GM12878 (cell line): ENCODE data around the gene ITIH5. TPM values are rescaled to one million over a fixed set of nuclear protein-coding genes. Genes with fewer than 3 reads are reported as not detected.
A peak's percentile ranks its signal among the peaks of the same experiment; 100 is the strongest.

ENCODE experiments used
- ATAC-seq: fragments of 200-7000 bp; cut with Tn5 transposase; 3 replicates; pipeline ENCODE4 v1.9.1; 2020; ENCODE audit warnings: mild to moderate bottlenecking, moderate library complexity
- Bru-seq: library from RNA; stranded (reverse); fragments of 400-500 nt; gene quantifications from one replicate; lab custom pipeline; 2021; lab: Mats Ljungman, UMichigan
- BruChase-seq, 2 experiments: library from RNA; stranded (reverse); fragments of 400-500 nt; gene quantifications; one replicate each; lab custom pipeline; 2021; lab: Mats Ljungman, UMichigan
- BruUV-seq: library from RNA; stranded (reverse); fragments of 400-500 nt; replicated peaks from 2 replicates; lab custom pipeline; 2021; lab: Mats Ljungman, UMichigan
- CTCF ChIA-PET: fragments of 300-600 bp; sonication (Branson Sonifier 250); formaldehyde crosslinking; extraction: SDS; loops from one replicate; lab custom pipeline; 2021; ENCODE audit warnings: inconsistent platforms; lab: Yijun Ruan, JAX
- POLR2A ChIA-PET: fragments of 350-600 bp; formaldehyde crosslinking; extraction: SDS; loops from one replicate; lab custom pipeline; 2021; ENCODE audit warnings: inconsistent platforms; lab: Charles Lee
- RAD21 ChIA-PET: fragments of 300-600 bp; sonication (Branson Sonifier 250); formaldehyde crosslinking; loops from one replicate; lab custom pipeline; 2023; ENCODE audit warnings: antibody characterized with exemption; ENCODE audit not compliant: unreplicated experiment; lab: Charles Lee
- SMC1A ChIA-PET: fragments of 300-600 bp; sonication (Branson Sonifier 250); formaldehyde crosslinking; loops from one replicate; lab custom pipeline; 2023; ENCODE audit not compliant: unreplicated experiment, uncharacterized antibody; lab: Charles Lee
- DNase-seq: peaks from one replicate; pipeline ENCODE4 v3.0.0-alpha.2; 2011; ENCODE audit warnings: low read depth, low spot score
- FAIRE-seq: peaks from 3 replicates; lab custom pipeline; 2011; peaks lifted over from hg19 to GRCh38; lab: Jason Lieb, UNC
- H2AFZ ChIP-seq: 2 replicates; pipeline ENCODE4 v1.6.0; 2011; ENCODE audit warnings: low read depth, low read length, control low read depth; ENCODE audit not compliant: control insufficient read depth
- H3K27ac ChIP-seq: 2 replicates; pipeline ENCODE4 v1.5.1; 2011; ENCODE audit warnings: control low read depth; ENCODE audit not compliant: control insufficient read depth, insufficient read depth
- H3K27me3 ChIP-seq, 2 experiments: replicated peaks in 1 of 2; 2 replicates each; pipeline versions ENCODE4 v1.6.0 to v1.6.1; 2011; ENCODE audit warnings: low read length in 1 of 2; ENCODE audit not compliant: control insufficient read depth in 2 of 2, insufficient read depth in 2 of 2
- H3K36me3 ChIP-seq, 2 experiments: 2 replicates each; pipeline ENCODE4 v1.5.1; 2011; ENCODE audit warnings: low read length in 1 of 2; ENCODE audit not compliant: control insufficient read depth in 2 of 2, insufficient read depth in 2 of 2
- H3K4me1 ChIP-seq: 2 replicates; pipeline ENCODE4 v1.6.1; 2011; ENCODE audit warnings: mild to moderate bottlenecking, low read length, moderate library complexity, mixed read lengths; ENCODE audit not compliant: control insufficient read depth, insufficient read depth
- H3K4me2 ChIP-seq: 2 replicates; pipeline ENCODE4 v1.6.0; 2011; ENCODE audit warnings: control low read depth; ENCODE audit not compliant: control insufficient read depth, insufficient read depth
- H3K4me3 ChIP-seq: fragments of 200-600 bp; sonication (generic); 2 replicates; pipeline ENCODE4 v1.5.1; 2016
- H3K79me2 ChIP-seq: 2 replicates; pipeline ENCODE4 v1.6.0; 2011; ENCODE audit warnings: low read length; ENCODE audit not compliant: control insufficient read depth, insufficient read depth
- H3K9ac ChIP-seq: 2 replicates; pipeline ENCODE4 v1.8.0; 2011; ENCODE audit warnings: low read length, control low read depth, mixed read lengths; ENCODE audit not compliant: control insufficient read depth, insufficient read depth
- H3K9me3 ChIP-seq: replicated peaks from 3 replicates; pipeline ENCODE4 v1.5.1; 2011; ENCODE audit warnings: mild to moderate bottlenecking, low read length; ENCODE audit not compliant: control insufficient read depth, insufficient read depth
- H4K20me1 ChIP-seq: 2 replicates; pipeline ENCODE4 v1.6.0; 2011; ENCODE audit not compliant: control insufficient read depth, insufficient read depth
- BCL11A ChIP-seq: IDR thresholded peaks from 2 replicates; pipeline ENCODE4 v1.6.1; 2011; ENCODE audit warnings: low read depth, low read length
- CEBPB ChIP-seq, 2 experiments: fragments of 150-350 bp in 1 of 2; IDR thresholded peaks; 2 replicates each; pipeline ENCODE4 v1.6.1; 2012 to 2014; ENCODE audit warnings: low read depth in 2 of 2, low read length in 2 of 2, borderline replicate concordance in 1 of 2, inconsistent platforms in 1 of 2
- CEBPZ ChIP-seq: fragments of 150-350 bp; IDR thresholded peaks from 2 replicates; pipeline ENCODE4 v1.6.1; 2016; ENCODE audit warnings: low read depth, low read length
- EP300 ChIP-seq, 2 experiments: fragments of 150-350 bp in 1 of 2; IDR thresholded peaks; 2 replicates each; pipeline ENCODE4 v1.6.1; 2011 to 2012; ENCODE audit warnings: low read depth in 2 of 2, low read length in 2 of 2, borderline replicate concordance in 1 of 2, improper control_type of control experiment in 1 of 2, inconsistent platforms in 1 of 2; ENCODE audit not compliant: control insufficient read depth in 1 of 2
- FOS ChIP-seq: IDR thresholded peaks from 3 replicates; pipeline ENCODE4 v1.6.1; 2011; ENCODE audit warnings: borderline replicate concordance; ENCODE audit not compliant: insufficient read length; ENCODE audit errors: extremely low read depth
- FOXK2 ChIP-seq: fragments of 450-650 bp; IDR thresholded peaks from 2 replicates; pipeline ENCODE4 v1.6.1; 2017; ENCODE audit warnings: mild to moderate bottlenecking, moderate library complexity
- JUNB ChIP-seq: IDR thresholded peaks from 2 replicates; pipeline ENCODE4 v1.6.1; 2016; ENCODE audit warnings: antibody characterized with exemption, mild to moderate bottlenecking
- JUND ChIP-seq: IDR thresholded peaks from 2 replicates; pipeline ENCODE4 v1.6.1; 2012; ENCODE audit warnings: low read depth, mild to moderate bottlenecking, low read length, improper control_type of control experiment, moderate library complexity
- KAT2A ChIP-seq: conservative IDR thresholded peaks from 2 replicates; pipeline ENCODE4 v1.6.1; 2011; ENCODE audit warnings: low read depth, low read length; ENCODE audit not compliant: control insufficient read depth
- MEF2B ChIP-seq: fragments of 450-650 bp; IDR thresholded peaks from 2 replicates; pipeline ENCODE4 v1.6.1; 2018; ENCODE audit warnings: mild to moderate bottlenecking, moderate library complexity; ENCODE audit not compliant: partially characterized antibody, poor library complexity, severe bottlenecking
- NBN ChIP-seq: fragments of 450-650 bp; IDR thresholded peaks from 2 replicates; pipeline ENCODE4 v1.6.1; 2016
- NRF1 ChIP-seq: conservative IDR thresholded peaks from 2 replicates; pipeline ENCODE4 v1.6.1; 2011; ENCODE audit warnings: mild to moderate bottlenecking, low read depth, low read length, improper control_type of control experiment
- POLR2A ChIP-seq: IDR thresholded peaks from 2 replicates; pipeline ENCODE4 v1.6.1; 2011; ENCODE audit warnings: low read depth, mild to moderate bottlenecking, low read length
- RB1 ChIP-seq: fragments of 450-650 bp; formaldehyde crosslinking; IDR thresholded peaks from 2 replicates; pipeline ENCODE4 v1.6.1; 2017; ENCODE audit warnings: mild to moderate bottlenecking, borderline replicate concordance
- RBBP5 ChIP-seq: fragments of 200-600 bp; sonication (generic); conservative IDR thresholded peaks from 2 replicates; pipeline ENCODE4 v1.6.1; 2016
- RCOR1 ChIP-seq: conservative IDR thresholded peaks from 2 replicates; pipeline ENCODE4 v1.6.1; 2012; ENCODE audit warnings: low read depth, low read length, improper control_type of control experiment
- TCF7 ChIP-seq: IDR thresholded peaks from 2 replicates; pipeline ENCODE4 v1.6.1; 2014; ENCODE audit warnings: antibody characterized with exemption, borderline replicate concordance
- ZNF207 ChIP-seq: fragments of 450-650 bp; IDR thresholded peaks from 2 replicates; pipeline ENCODE4 v1.6.1; 2014; ENCODE audit warnings: antibody characterized with exemption, mild to moderate bottlenecking, borderline replicate concordance
- ZZZ3 ChIP-seq: IDR thresholded peaks from 2 replicates; pipeline ENCODE4 v1.6.1; 2011; ENCODE audit warnings: low read depth; ENCODE audit not compliant: control insufficient read depth, insufficient read length
- WGBS: methylation state at CpG from one replicate; pipeline ENCODE4 v1.1.6; 2016; ENCODE audit warnings: low lambda C conversion rate; ENCODE audit not compliant: insufficient replicate concordance, insufficient coverage; ENCODE audit errors: missing lambda C conversion rate; 5-methylcytosine and 5-hydroxymethylcytosine counted together
- in situ Hi-C: fragments of 300-500 bp; cut with MboI; formaldehyde crosslinking; loops from 9 replicates; pipeline ENCODE4 v1.14.3; 2018; ENCODE audit warnings: mixed read lengths
- intact Hi-C: fragments of 100-400 bp; cut with micrococcal nuclease; formaldehyde crosslinking; loops from one replicate; pipeline ENCODE4 v1.14.2; 2022; ENCODE audit not compliant: unreplicated experiment
- long read RNA-seq, 2 experiments: library from polyadenylated mRNA; unstranded; transcript quantifications; one replicate each; pipeline ENCODE4 v2.0.0, GENCODE V29; 2019 to 2020
- polyA minus RNA-seq, 3 experiments: library from RNA; depleted of rRNA, polyadenylated mRNA; stranded (reverse); fragments of >200 nt; gene quantifications; 2 replicates each; pipeline ENCODE4 v1.2.3, GENCODE V29; 2011
- polyA plus RNA-seq, 11 experiments: library from polyadenylated mRNA; depleted of rRNA in 4 of 11; unstranded in 6 of 11; stranded (reverse) in 5 of 11; fragments of >200 nt; fragmentation: Nextera tagmentation in 4 of 11; fragmentation: Illumina TruSeq in 1 of 11; extraction: Ambion mirVana in 4 of 11; extraction: Trizol in 1 of 11; gene quantifications; 1 replicate in 1 of 11; 2 replicates in 10 of 11; pipeline versions ENCODE4 v1.2.1 to v1.2.3, GENCODE V29; 2011 to 2016; ENCODE audit warnings: inconsistent platforms in 2 of 11, missing spikeins in 2 of 11, low read depth in 1 of 11
- total RNA-seq, 4 experiments: library from RNA; depleted of rRNA in 3 of 4; stranded (reverse); fragments of >200 nt in 3 of 4; fragmentation: Illumina TruSeq in 1 of 4; extraction: Trizol in 1 of 4; gene quantifications; 2 replicates each; pipeline versions ENCODE4 v1.2.1 to v1.2.3, GENCODE V29; 2013 to 2021

The ITIH5 gene
- total RNA-seq (2013; cell fraction: nucleolus; rRNA removed): 0.63 and 1.2 TPM in 2 replicates
- total RNA-seq (2014; rRNA removed) (0.11 TPM in 1 of 2 replicates, not detected in the other), total RNA-seq (2014; rRNA removed; fragmentation: Illumina TruSeq; extraction: Trizol) (not detected in 2 replicates), total RNA-seq (2021) (0.05 and 0.21 TPM in 2 replicates), polyA plus RNA-seq (2011; rRNA removed) (0.32 and 0.43 TPM in 2 replicates), polyA plus RNA-seq (2014; fragmentation: Illumina TruSeq; extraction: Trizol) (not detected in 2 replicates), polyA plus RNA-seq (2014; fragmentation: Nextera tagmentation; extraction: Ambion mirVana) (not detected), polyA plus RNA-seq (2014; rRNA removed) (not detected in 2 replicates), polyA plus RNA-seq (2016; fragmentation: Nextera tagmentation; extraction: Ambion mirVana) (under 1 TPM in 1 of 2 experiments, not detected in 1; 0.14 TPM), polyA minus RNA-seq (2011; rRNA and poly(A)+ RNA removed) (0.22 and 0.31 TPM in 2 replicates), Bru-seq, nascent RNA (percentile 21 among the genes with signal in this experiment), BruChase-seq, experiment 1, labeled RNA remaining after a 6-hour chase (percentile 24 among the genes with signal in this experiment), BruChase-seq, experiment 2, labeled RNA remaining after a 2-hour chase (percentile 25 among the genes with signal in this experiment)
- not detected for polyA plus RNA-seq (2011; ENCODE audit: low read depth)
- 0.23 and 0.37 TPM in 2 replicates for polyA plus RNA-seq (2011; cell fraction: cytosol; rRNA removed)
- 0.45 and 0.79 TPM in 2 replicates for polyA plus RNA-seq (2011; cell fraction: nucleus; rRNA removed)
- polyA plus RNA-seq (2012): 0.07 and 0.16 TPM in 2 replicates
- not detected in 2 replicates for polyA minus RNA-seq (2011; cell fraction: cytosol; rRNA and poly(A)+ RNA removed)
- 0.10 and 0.73 TPM in 2 replicates for polyA minus RNA-seq (2011; cell fraction: nucleus; rRNA and poly(A)+ RNA removed)
- long read RNA-seq, experiment 1: 0 reads
- long read RNA-seq, experiment 2, partial matches to known transcripts: 0 of 1 reads
- long read RNA-seq, experiment 2, other reads (novel, unspliced or antisense): 1 of 1 reads

GRCh38 chr10:7666253-7667023, at the start of gene ITIH5:
ITIH5 (minus strand) TSS chr10:7666966; CDS start chr10:7666892, 74 bp downstream.
- H3K79me2 ChIP-seq: no peaks in the 10 kb centered on the region
- intact Hi-C loops (no loop called here), in situ Hi-C loops (no loop called here)
- H3K9ac ChIP-seq: no peak within 1 kb of the TSS
- 22% methylated on average over 26 of the region's 54 CpGs for WGBS
- TF ChIP-seq ZZZ3: no peak
- no peak for TF ChIP-seq FOXK2
- TF ChIP-seq KAT2A: no peak
- TF ChIP-seq NRF1: no peak
- TF ChIP-seq RB1: no peak
- TF ChIP-seq TCF7: no peak
- TF ChIP-seq MEF2B: no peak
- no peak for TF ChIP-seq NBN
- no peak for TF ChIP-seq RBBP5
- TF ChIP-seq JUNB: no peak
- TF ChIP-seq FOS: no peak
- TF ChIP-seq RCOR1: no peak
- TF ChIP-seq JUND: no peak
- TF ChIP-seq BCL11A: no peak
- no peak for TF ChIP-seq POLR2A
- TF ChIP-seq CEBPZ: no peak
- no peak for TF ChIP-seq EP300 (IDR thresholded peaks at IDR 0.05; ENCODE audit: borderline replicate concordance in 1 of 2, control insufficient read depth in 1 of 2, low read depth in 2 of 2, low read length in 2 of 2)
- no peak for TF ChIP-seq ZNF207
- TF ChIP-seq CEBPB (IDR thresholded peaks at IDR 0.05; ENCODE audit: borderline replicate concordance in 1 of 2, low read depth in 2 of 2, low read length in 2 of 2): no peak
- RAD21 ChIA-PET: no interaction called here
- no peaks in the 10 kb centered on the region for H3K4me1 ChIP-seq
- no peak within 1 kb of the TSS; the same call in 1 of the 2 replicates for H3K4me2 ChIP-seq
- no peak within 1 kb of the TSS for H2AFZ ChIP-seq
- DNase-seq (no peak), ATAC-seq (no peak), FAIRE-seq (no peak)
- no peaks in the 10 kb centered on the region for H4K20me1 ChIP-seq
- no peaks in the 10 kb centered on the region for H3K9me3 ChIP-seq
- peaks cover 2 to 11% of the 10 kb centered on the region in 2 experiments for H3K27me3 ChIP-seq
- SMC1A ChIA-PET: no interaction called here
- H3K36me3 ChIP-seq: no peaks in the 10 kb centered on the region
- H3K4me3 ChIP-seq: no peak within 1 kb of the TSS
- no TSS peak for BruUV-seq
- H3K27ac ChIP-seq: no peak within 1 kb of the TSS
- POLR2A ChIA-PET: interaction anchor here (0.6 kb wide), 1 partner anchor 35 kb away, joined by 3 read pairs; no protein-coding TSS in a partner anchor
- CTCF ChIA-PET: interaction anchor here (2.0 kb wide), 1 partner anchor 18 kb away, joined by 5 read pairs; no protein-coding TSS in a partner anchor
